LNCAP (cell line): Measurements from ENCODE around the gene INPP4B.

ENCODE experiments used
- CTCF ChIP-seq: fragments of 450-650 bp; IDR thresholded peaks from 2 replicates; pipeline ENCODE4 v1.5.1; 2017; ENCODE audit warnings: mild to moderate bottlenecking

The INPP4B gene

GRCh38 chr4:142463206-142463605 lies 382.9 kb downstream of the INPP4B start:
- no peak for TF ChIP-seq CTCF

- TF ChIP-seq CTCF: no peak
Observed at GRCh38 chr4:142452161-142452855, 393.8 kb downstream of the INPP4B start.

GRCh38 chr4:142449771-142450373 lies 396.2 kb downstream of the INPP4B start:
- TF ChIP-seq CTCF: no peak

- no peak for TF ChIP-seq CTCF
Observed at GRCh38 chr4:142447009-142447408, 399.1 kb downstream of the INPP4B start.

- TF ChIP-seq CTCF: no peak
Observed at GRCh38 chr4:142443469-142443868, 402.6 kb downstream of the INPP4B start.

- TF ChIP-seq CTCF: no peak
Observed at GRCh38 chr4:142440093-142440492, 406.0 kb downstream of the INPP4B start.

- TF ChIP-seq CTCF: no peak
Observed at GRCh38 chr4:142435599-142436235, 410.4 kb downstream of the INPP4B start.
